Ectodermal cell (in vitro differentiated cells): ENCODE results near the gene RFC5.

Experiments used
- H3K27ac ChIP-seq: 2 replicates; pipeline ENCODE4 v1.7.0; 2013; ENCODE audit warnings: mild to moderate bottlenecking, low read depth, low read length; ENCODE audit not compliant: insufficient read depth, poor library complexity, severe bottlenecking
- H3K27me3 ChIP-seq: 2 replicates; pipeline ENCODE4 v1.7.0; 2013; ENCODE audit warnings: mild to moderate bottlenecking, low read length; ENCODE audit not compliant: insufficient read depth, control insufficient read depth, poor library complexity, severe bottlenecking
- H3K36me3 ChIP-seq: one replicate; pipeline ENCODE4 v1.7.0; 2013; ENCODE audit warnings: low read length; ENCODE audit not compliant: control insufficient read depth, insufficient read depth
- H3K4me1 ChIP-seq: one replicate; pipeline ENCODE4 v1.7.0; 2013; ENCODE audit warnings: low read length; ENCODE audit not compliant: control insufficient read depth, insufficient read depth
- H3K4me3 ChIP-seq: 2 replicates; pipeline ENCODE4 v1.7.0; 2013; ENCODE audit warnings: low read depth, low read length, control low read depth; ENCODE audit not compliant: insufficient read depth
- H3K9me3 ChIP-seq: 2 replicates; pipeline ENCODE4 v1.7.0; 2013; ENCODE audit warnings: mild to moderate bottlenecking, low read length, moderate library complexity; ENCODE audit not compliant: control insufficient read depth
- WGBS, 2 experiments: methylation state at CpG; one replicate each; pipeline ENCODE4 v1.1.7; 2013; ENCODE audit warnings: missing lambda C conversion rate in 2 of 2; 5-methylcytosine and 5-hydroxymethylcytosine counted together

The RFC5 gene

GRCh38 chr12:118033323-118033722, 16.8 kb downstream of the RFC5 start:
- 96 to 100% methylated on average over 4 to 5 of the region's 5 CpGs for WGBS, 2 experiments
- Histone ChIP-seq H3K36me3 (peaks cover 31% of the 10 kb centered on the region), H3K9me3 (no peaks in the 10 kb centered on the region), H3K4me1 (no peaks in the 10 kb centered on the region), H3K27me3 (no peaks in the 10 kb centered on the region), H3K27ac (no peak overlapping the region), H3K4me3 (no peak overlapping the region)

GRCh38 chr12:118033902-118034301, 17.4 kb downstream of the RFC5 start:
- no peaks in the 10 kb centered on the region for H3K27me3 ChIP-seq
- no peak overlapping the region for H3K4me3 ChIP-seq
- no peaks in the 10 kb centered on the region for H3K4me1 ChIP-seq
- no peaks in the 10 kb centered on the region for H3K9me3 ChIP-seq
- 95 to 97% methylated on average over 5 of the region's 5 CpGs for WGBS, 2 experiments
- H3K36me3 ChIP-seq: peaks cover 32% of the 10 kb centered on the region
- no peak overlapping the region for H3K27ac ChIP-seq

- no peaks in the 10 kb centered on the region for H3K4me1 ChIP-seq
- no peak overlapping the region for H3K27ac ChIP-seq
- WGBS, 2 experiments: 98 to 99% methylated on average over 4 to 5 of the region's 5 CpGs
- no peaks in the 10 kb centered on the region for H3K9me3 ChIP-seq
- H3K27me3 ChIP-seq: no peaks in the 10 kb centered on the region
- H3K4me3 ChIP-seq: no peak overlapping the region
- H3K36me3 ChIP-seq: peaks cover 32% of the 10 kb centered on the region
Measured at GRCh38 chr12:118034429-118035189, 18.1 kb downstream of the RFC5 start.

GRCh38 chr12:118035190-118036041, 18.9 kb downstream of the RFC5 start:
- no peaks in the 10 kb centered on the region for H3K9me3 ChIP-seq
- no peak overlapping the region for H3K27ac ChIP-seq
- no peak overlapping the region for H3K4me3 ChIP-seq
- H3K4me1 ChIP-seq: no peaks in the 10 kb centered on the region
- H3K27me3 ChIP-seq: no peaks in the 10 kb centered on the region
- 92 to 93% methylated on average over 9 of the region's 9 CpGs for WGBS, 2 experiments
- peaks cover 33% of the 10 kb centered on the region for H3K36me3 ChIP-seq

GRCh38 chr12:118036672-118037411, 20.3 kb downstream of the RFC5 start:
- no peak overlapping the region for H3K4me3 ChIP-seq
- no peaks in the 10 kb centered on the region for H3K27me3 ChIP-seq
- H3K36me3 ChIP-seq: peaks cover 35% of the 10 kb centered on the region
- no peaks in the 10 kb centered on the region for H3K9me3 ChIP-seq
- H3K27ac ChIP-seq: no peak overlapping the region
- no peaks in the 10 kb centered on the region for H3K4me1 ChIP-seq
- 94% methylated on average over 11 of the region's 11 CpGs for WGBS, 2 experiments

- H3K36me3 ChIP-seq: peaks cover 26% of the 10 kb centered on the region
- WGBS, 2 experiments: 83 to 85% methylated on average over 6 of the region's 6 CpGs
- H3K9me3 ChIP-seq: no peaks in the 10 kb centered on the region
- no peaks in the 10 kb centered on the region for H3K27me3 ChIP-seq
- no peak overlapping the region for H3K27ac ChIP-seq
- H3K4me3 ChIP-seq: no peak overlapping the region
- no peaks in the 10 kb centered on the region for H3K4me1 ChIP-seq
Measured at GRCh38 chr12:118038137-118038536, 21.6 kb downstream of the RFC5 start.

GRCh38 chr12:118042091-118042490, 25.6 kb downstream of the RFC5 start:
- Histone ChIP-seq H3K4me1 (no peaks in the 10 kb centered on the region), H3K27me3 (no peaks in the 10 kb centered on the region), H3K27ac (no peak overlapping the region), H3K9me3 (no peaks in the 10 kb centered on the region), H3K4me3 (no peak overlapping the region), H3K36me3 (peaks cover 19% of the 10 kb centered on the region)
- 93 to 96% methylated on average over 4 of the region's 4 CpGs for WGBS, 2 experiments

GRCh38 chr12:118044075-118044474, 27.6 kb downstream of the RFC5 start:
- 95 to 96% methylated on average over 2 of the region's 2 CpGs for WGBS, 2 experiments

GRCh38 chr12:118044577-118044976, 28.1 kb downstream of the RFC5 start:
- Histone ChIP-seq H3K4me3 (no peak overlapping the region), H3K4me1 (no peaks in the 10 kb centered on the region), H3K9me3 (no peaks in the 10 kb centered on the region), H3K36me3 (peaks cover 10% of the 10 kb centered on the region), H3K27me3 (no peaks in the 10 kb centered on the region), H3K27ac (no peak overlapping the region)
- 95% methylated on average over 7 of the region's 8 CpGs for WGBS, 2 experiments

More at GRCh38 chr12:118044075-118044474, 27.6 kb downstream of the RFC5 start:
- Histone ChIP-seq H3K27ac (no peak overlapping the region), H3K4me1 (no peaks in the 10 kb centered on the region), H3K36me3 (peaks cover 10% of the 10 kb centered on the region), H3K4me3 (no peak overlapping the region), H3K9me3 (no peaks in the 10 kb centered on the region), H3K27me3 (no peaks in the 10 kb centered on the region)

- Histone ChIP-seq H3K27ac (no peak overlapping the region), H3K27me3 (no peaks in the 10 kb centered on the region), H3K4me3 (no peak overlapping the region), H3K9me3 (no peaks in the 10 kb centered on the region), H3K4me1 (no peaks in the 10 kb centered on the region), H3K36me3 (peaks cover 11% of the 10 kb centered on the region)
- 96 to 98% methylated on average over 4 of the region's 4 CpGs for WGBS, 2 experiments
Measured at GRCh38 chr12:118046430-118046829, 29.9 kb downstream of the RFC5 start.
